H9 (cell line): ENCODE results near the gene DIO2. TPM values are rescaled to one million over a fixed set of nuclear protein-coding genes. Genes with fewer than 3 reads are reported as not detected.

ENCODE experiments used
- DNase-seq: peaks from one replicate; pipeline ENCODE4 v3.0.0-alpha.2; 2017
- H2AFZ ChIP-seq: one replicate; pipeline ENCODE4 v1.6.1; 2013; ENCODE audit warnings: mild to moderate bottlenecking, low read length, control low read depth, moderate library complexity
- H2AK5ac ChIP-seq: 2 replicates; pipeline ENCODE4 v1.6.1; 2013; ENCODE audit warnings: low read length, control low read depth, mixed read lengths; ENCODE audit not compliant: insufficient read length
- H2BK120ac ChIP-seq: one replicate; pipeline ENCODE4 v1.6.1; 2013; ENCODE audit warnings: low read depth, mild to moderate bottlenecking, low read length, control low read depth, inconsistent platforms; ENCODE audit not compliant: poor library complexity, severe bottlenecking
- H2BK12ac ChIP-seq: 2 replicates; pipeline ENCODE4 v1.6.1; 2013; ENCODE audit warnings: low read length, control low read depth, mixed read lengths, low read depth; ENCODE audit not compliant: insufficient read length
- H2BK15ac ChIP-seq: 2 replicates; pipeline ENCODE4 v1.6.1; 2013; ENCODE audit warnings: low read depth, low read length, control low read depth
- H2BK20ac ChIP-seq: one replicate; pipeline ENCODE4 v1.6.1; 2013; ENCODE audit warnings: low read depth, mild to moderate bottlenecking, low read length, control low read depth, inconsistent platforms; ENCODE audit not compliant: poor library complexity, severe bottlenecking
- H2BK5ac ChIP-seq: 2 replicates; pipeline ENCODE4 v1.6.1; 2013; ENCODE audit warnings: low read length, control low read depth, mixed read lengths; ENCODE audit not compliant: insufficient read length
- H3K14ac ChIP-seq: 2 replicates; pipeline ENCODE4 v1.6.1; 2013; ENCODE audit warnings: low read length, control low read depth; ENCODE audit not compliant: insufficient read depth
- H3K18ac ChIP-seq: 2 replicates; pipeline ENCODE4 v1.6.1; 2013; ENCODE audit warnings: low read depth, mild to moderate bottlenecking, mixed read lengths, low read length, control low read depth; ENCODE audit not compliant: insufficient read length
- H3K23ac ChIP-seq: 2 replicates; pipeline ENCODE4 v1.6.1; 2013; ENCODE audit warnings: low read length, control low read depth, mixed read lengths, low read depth; ENCODE audit not compliant: insufficient read length
- H3K23me2 ChIP-seq: 2 replicates; pipeline ENCODE4 v1.6.1; 2013; ENCODE audit warnings: low read depth, mild to moderate bottlenecking, mixed read lengths, low read length, control low read depth; ENCODE audit not compliant: insufficient read length, poor library complexity, severe bottlenecking
- H3K27ac ChIP-seq: 2 replicates; pipeline ENCODE4 v1.5.1; 2013; ENCODE audit warnings: low read length, control low read depth, mixed read lengths, low read depth; ENCODE audit not compliant: insufficient read length
- H3K27me3 ChIP-seq: 2 replicates; pipeline ENCODE4 v1.6.1; 2013; ENCODE audit warnings: low read length, control low read depth, inconsistent platforms; ENCODE audit not compliant: insufficient read depth
- H3K4ac ChIP-seq: 2 replicates; pipeline ENCODE4 v1.6.1; 2013; ENCODE audit warnings: low read depth, mild to moderate bottlenecking, control low read depth, inconsistent platforms, low read length, moderate library complexity
- H3K4me1 ChIP-seq: 2 replicates; pipeline ENCODE4 v1.6.1; 2013; ENCODE audit warnings: low read length, control low read depth, inconsistent platforms; ENCODE audit not compliant: insufficient read depth
- H3K4me2 ChIP-seq: 2 replicates; pipeline ENCODE4 v1.6.1; 2013; ENCODE audit warnings: low read length, control low read depth, mixed read lengths; ENCODE audit not compliant: insufficient read length, insufficient read depth
- H3K56ac ChIP-seq: 2 replicates; pipeline ENCODE4 v1.6.1; 2013; ENCODE audit warnings: low read depth, mild to moderate bottlenecking, mixed read lengths, low read length, control low read depth; ENCODE audit not compliant: insufficient read length
- H3K79me1 ChIP-seq: 2 replicates; pipeline ENCODE4 v1.6.1; 2013; ENCODE audit warnings: low read depth, mild to moderate bottlenecking, moderate library complexity, low read length, control low read depth, inconsistent platforms; ENCODE audit not compliant: insufficient read depth, poor library complexity, severe bottlenecking
- H3K79me2 ChIP-seq: 2 replicates; pipeline ENCODE4 v1.6.1; 2013; ENCODE audit warnings: low read length, control low read depth, inconsistent platforms; ENCODE audit not compliant: insufficient read depth
- H3K9ac ChIP-seq: 2 replicates; pipeline ENCODE4 v1.6.1; 2013; ENCODE audit warnings: low read length, control low read depth, mixed read lengths; ENCODE audit not compliant: insufficient read length; ENCODE audit errors: extremely low read depth
- H3K9me3 ChIP-seq: one replicate; pipeline ENCODE4 v1.6.1; 2013; ENCODE audit warnings: low read depth, low read length, inconsistent platforms; ENCODE audit not compliant: control insufficient read depth
- H3T11ph ChIP-seq: one replicate; pipeline ENCODE4 v1.6.1; 2013; ENCODE audit warnings: mild to moderate bottlenecking, low read length, control low read depth, inconsistent platforms
- H4K20me1 ChIP-seq: one replicate; pipeline ENCODE4 v1.6.1; 2013; ENCODE audit not compliant: control insufficient read depth, insufficient read length, insufficient read depth
- H4K5ac ChIP-seq: 2 replicates; pipeline ENCODE4 v1.6.1; 2013; ENCODE audit warnings: low read depth, mild to moderate bottlenecking, mixed read lengths, low read length, control low read depth; ENCODE audit not compliant: insufficient read length
- H4K8ac ChIP-seq: replicated peaks from 2 replicates; pipeline ENCODE4 v1.6.1; 2013; ENCODE audit warnings: low read length, control low read depth, mixed read lengths, low read depth; ENCODE audit not compliant: insufficient read length
- H4K91ac ChIP-seq: 2 replicates; pipeline ENCODE4 v1.6.1; 2013; ENCODE audit warnings: low read depth, mild to moderate bottlenecking, moderate library complexity, mixed read lengths, low read length, control low read depth; ENCODE audit not compliant: insufficient read length
- H3K27ac Mint-ChIP-seq, 3 experiments: 2 replicates in 2 of 3; 3 replicates in 1 of 3; pipeline ENCODE4 v1.8.0; 2020 to 2021; ENCODE audit warnings: mixed read lengths in 3 of 3, mild to moderate bottlenecking in 1 of 3, moderate library complexity in 1 of 3
- H3K27me3 Mint-ChIP-seq: 2 replicates; pipeline ENCODE4 v1.8.0; 2021; ENCODE audit warnings: low read depth, mild to moderate bottlenecking, moderate library complexity, mixed read lengths
- H3K36me3 Mint-ChIP-seq, 3 experiments: 2 replicates in 2 of 3; 3 replicates in 1 of 3; pipeline ENCODE4 v1.8.0; 2020 to 2021; ENCODE audit warnings: low read depth in 3 of 3, mixed read lengths in 3 of 3; ENCODE audit not compliant: insufficient read depth in 1 of 3
- H3K4me1 Mint-ChIP-seq, 2 experiments: 2 replicates each; pipeline ENCODE4 v1.8.0; 2020; ENCODE audit warnings: mixed read lengths in 2 of 2
- H3K4me3 Mint-ChIP-seq, 2 experiments: 2 replicates in 1 of 2; 3 replicates in 1 of 2; pipeline ENCODE4 v1.8.0; 2020 to 2021; ENCODE audit warnings: mild to moderate bottlenecking in 2 of 2, mixed read lengths in 2 of 2, moderate library complexity in 1 of 2
- H3K9me3 Mint-ChIP-seq, 2 experiments: 2 replicates in 1 of 2; 3 replicates in 1 of 2; pipeline ENCODE4 v1.8.0; 2020; ENCODE audit warnings: mild to moderate bottlenecking in 2 of 2, mixed read lengths in 2 of 2, moderate library complexity in 1 of 2
- WGBS: extraction: QIAGEN DNeasy Blood & Tissue Kit; methylation state at CpG from one replicate; pipeline ENCODE4 v1.1.7; 2013; ENCODE audit warnings: missing lambda C conversion rate, low lambda C conversion rate, mixed read lengths; ENCODE audit not compliant: insufficient read length; ENCODE audit errors: extremely low coverage; 5-methylcytosine and 5-hydroxymethylcytosine counted together
- total RNA-seq: library from RNA; stranded (reverse); gene quantifications from 2 replicates; pipeline ENCODE4 v1.2.1, GENCODE V29; 2021
- TF ChIP-seq, protein P1 (sequence below): fragments of 200-600 bp; sonication (generic); conservative IDR thresholded peaks from 3 replicates; pipeline ENCODE4 v1.8.0; 2021; ENCODE audit warnings: antibody characterized with exemption, mild to moderate bottlenecking

DIO2 gene
- total RNA-seq, 1 experiment from 2014 or later: not detected

DNA sequence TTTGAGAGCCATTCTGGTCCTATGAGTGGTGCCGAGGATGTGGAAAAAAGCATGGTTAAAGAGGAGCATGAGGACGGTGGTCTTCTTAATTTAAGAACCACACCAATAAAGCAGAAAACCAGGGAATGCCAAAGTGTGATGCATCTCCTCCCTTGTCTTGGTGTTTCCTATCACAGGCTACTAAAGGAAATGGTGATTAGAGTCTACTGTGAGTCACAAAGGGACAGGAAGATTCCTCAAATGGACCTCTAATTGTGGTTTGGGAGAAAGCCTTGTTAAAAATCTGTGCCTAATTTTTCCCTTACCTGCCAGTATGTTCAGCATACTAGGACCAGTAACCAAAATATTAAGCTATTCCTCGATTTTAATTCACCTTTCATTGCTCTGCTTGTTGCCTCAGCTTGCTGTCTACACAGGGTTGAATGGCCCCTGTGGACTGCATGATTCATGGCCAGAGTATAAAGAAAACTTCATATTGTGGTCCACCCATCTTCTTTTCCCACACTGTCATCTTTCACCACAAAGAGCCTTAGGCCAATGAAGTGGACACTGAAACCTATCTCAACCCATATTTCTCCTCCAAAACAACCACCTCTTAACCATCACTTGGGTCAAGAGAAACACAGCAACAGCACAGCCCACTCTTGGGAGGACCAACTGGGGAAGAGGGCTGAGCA is 38.8 kb downstream of the DIO2 start:
- Histone ChIP-seq H3K23me2 (no peaks in the 10 kb centered on the region), H3K14ac (no peak overlapping the region), H4K91ac (no peak overlapping the region), H3K4ac (no peak overlapping the region), H3K79me2 (no peaks in the 10 kb centered on the region), H3K79me1 (no peaks in the 10 kb centered on the region), H3K27ac (no peak overlapping the region), H3K56ac (no peak overlapping the region), H4K20me1 (no peaks in the 10 kb centered on the region), H3K9me3 (no peaks in the 10 kb centered on the region), H3K9ac (no peak overlapping the region), H3K18ac (no peak overlapping the region), H2BK5ac (no peak overlapping the region), H2BK20ac (no peak overlapping the region), H2BK12ac (no peak overlapping the region), H2BK120ac (no peak overlapping the region), H3K23ac (no peak overlapping the region), H3K4me1 (no peaks in the 10 kb centered on the region; the same call in 1 of the 2 replicates), H4K5ac (no peak overlapping the region), H3T11ph (no peak overlapping the region), H2AFZ (no peak overlapping the region), H4K8ac (no peak overlapping the region), H3K4me2 (no peak overlapping the region), H3K27me3 (no peaks in the 10 kb centered on the region), H2AK5ac (no peak overlapping the region), H2BK15ac (no peak overlapping the region)
- Mint-ChIP-seq H3K9me3 (no peaks in the 10 kb centered on the region), H3K4me1 (peaks cover 9 to 12% of the 10 kb centered on the region in 2 experiments), H3K27ac (0 out of 7 replicates have a peak overlapping the region, but pooled peaks of 1 of the 3 experiments have one; percentile 12), H3K36me3 (no peaks in the 10 kb centered on the region; a peak in 1 of 7 replicates), H3K27me3 (no peaks in the 10 kb centered on the region; the same call in 1 of the 2 replicates), H3K4me3 (no peak overlapping the region)
- TF ChIP-seq, protein P1, sequence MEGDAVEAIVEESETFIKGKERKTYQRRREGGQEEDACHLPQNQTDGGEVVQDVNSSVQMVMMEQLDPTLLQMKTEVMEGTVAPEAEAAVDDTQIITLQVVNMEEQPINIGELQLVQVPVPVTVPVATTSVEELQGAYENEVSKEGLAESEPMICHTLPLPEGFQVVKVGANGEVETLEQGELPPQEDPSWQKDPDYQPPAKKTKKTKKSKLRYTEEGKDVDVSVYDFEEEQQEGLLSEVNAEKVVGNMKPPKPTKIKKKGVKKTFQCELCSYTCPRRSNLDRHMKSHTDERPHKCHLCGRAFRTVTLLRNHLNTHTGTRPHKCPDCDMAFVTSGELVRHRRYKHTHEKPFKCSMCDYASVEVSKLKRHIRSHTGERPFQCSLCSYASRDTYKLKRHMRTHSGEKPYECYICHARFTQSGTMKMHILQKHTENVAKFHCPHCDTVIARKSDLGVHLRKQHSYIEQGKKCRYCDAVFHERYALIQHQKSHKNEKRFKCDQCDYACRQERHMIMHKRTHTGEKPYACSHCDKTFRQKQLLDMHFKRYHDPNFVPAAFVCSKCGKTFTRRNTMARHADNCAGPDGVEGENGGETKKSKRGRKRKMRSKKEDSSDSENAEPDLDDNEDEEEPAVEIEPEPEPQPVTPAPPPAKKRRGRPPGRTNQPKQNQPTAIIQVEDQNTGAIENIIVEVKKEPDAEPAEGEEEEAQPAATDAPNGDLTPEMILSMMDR: no peak
- WGBS: no CpG with 5 or more reads among the region's 3 CpGs
- DNase-seq: no peak
